ENCODE measurements around the gene B3GNT7.
"Not testable (repeated sequence)": the region's sequence is repeated elsewhere in the genome, so short reads cannot be mapped to it uniquely, and the experiment has no call there.

The B3GNT7 gene

DNA sequence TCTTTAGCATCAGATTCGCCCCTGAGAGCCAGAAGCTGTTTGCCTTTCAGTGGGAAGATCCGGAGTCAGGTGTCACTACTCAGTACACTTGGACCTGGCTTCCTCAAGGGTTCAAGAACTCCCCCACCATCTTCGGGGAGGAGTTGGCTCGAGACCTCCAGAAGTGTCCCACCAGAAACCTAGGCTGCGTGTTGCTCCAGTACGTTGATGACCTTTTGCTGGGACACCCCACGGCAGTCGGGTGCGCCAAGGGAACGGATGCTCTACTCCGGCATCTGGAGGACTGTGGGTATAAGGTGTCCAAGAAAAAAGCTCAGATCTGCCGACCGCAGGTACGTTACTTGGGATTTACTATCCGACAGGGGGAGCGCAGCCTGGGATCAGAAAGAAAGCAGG lies 8.7 kb downstream of the B3GNT7 start:
- not testable (repeated sequence) for DNase-seq

DNA sequence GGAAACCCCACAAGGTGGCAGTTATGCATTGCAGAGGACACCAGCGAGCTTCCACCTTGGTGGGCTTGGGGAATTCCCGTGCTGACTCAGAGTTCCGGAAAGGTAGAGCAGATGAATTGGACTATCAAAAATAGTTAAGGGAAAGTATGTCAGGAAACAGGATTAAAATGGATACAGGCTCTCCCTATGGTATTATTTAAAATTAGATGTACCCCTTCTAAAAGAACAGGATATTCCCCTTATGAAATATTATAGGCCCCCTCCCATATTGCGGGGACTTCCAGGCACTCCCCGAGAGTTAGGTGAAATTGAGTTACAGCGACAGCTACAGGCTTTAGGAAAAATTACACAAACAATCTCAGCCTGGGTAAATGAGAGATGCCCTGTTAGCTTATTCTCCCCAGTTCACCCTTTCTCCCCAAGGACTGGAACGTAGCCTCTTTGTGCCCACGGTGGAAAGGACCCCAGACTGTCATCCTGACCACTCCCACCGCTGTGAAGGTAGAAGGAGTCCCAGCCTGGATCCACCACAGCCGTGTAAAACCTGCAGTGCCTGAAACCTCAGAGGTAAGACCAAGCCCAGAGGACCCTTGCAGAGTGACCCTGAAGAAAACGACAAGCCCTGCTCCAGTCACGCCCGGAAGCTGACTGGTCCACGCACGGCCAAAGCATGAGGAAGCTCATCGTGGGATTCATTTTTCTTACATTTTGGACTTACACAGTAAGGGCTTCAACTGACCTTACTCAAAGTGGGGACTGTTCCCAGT lies 10.3 kb downstream of the B3GNT7 start:
- not testable (repeated sequence) for DNase-seq

DNA sequence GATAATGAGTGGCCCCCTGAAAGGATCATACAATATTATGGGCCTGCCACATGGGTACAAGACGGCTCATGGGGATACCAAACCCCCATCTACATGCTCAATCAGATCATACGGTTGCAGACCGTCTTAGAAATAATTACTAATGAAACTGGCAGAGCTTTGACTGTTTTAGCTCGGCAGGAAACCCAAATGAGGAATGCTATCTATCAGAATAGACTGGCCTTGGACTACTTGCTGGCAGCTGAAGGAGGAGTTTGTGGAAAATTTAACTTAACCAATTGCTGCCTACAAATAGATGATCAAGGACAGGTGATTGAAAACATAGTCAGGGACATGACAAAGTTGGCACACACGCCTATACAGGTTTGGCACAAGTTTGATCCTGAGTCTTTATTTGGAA lies 12.2 kb downstream of the B3GNT7 start:
- not testable (repeated sequence) for DNase-seq

DNA sequence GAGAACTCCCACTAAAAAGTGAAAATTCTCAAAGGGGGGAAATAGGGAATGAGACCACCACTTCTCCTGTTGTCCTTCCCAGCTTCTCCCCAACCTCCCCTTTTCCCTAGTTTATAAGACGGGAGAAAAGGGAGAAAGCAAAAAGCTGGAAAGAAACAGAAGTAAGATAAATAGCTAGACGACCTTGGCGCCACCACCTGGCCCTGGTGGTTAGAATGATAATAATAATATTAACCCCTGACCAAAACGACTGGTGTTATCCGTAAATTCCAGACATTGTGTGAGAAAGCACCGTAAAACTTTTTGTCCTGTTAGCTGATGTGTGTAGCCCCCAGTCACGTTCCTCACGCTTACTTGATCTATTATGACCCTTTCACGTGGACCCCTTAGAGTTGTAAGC lies 12.8 kb downstream of the B3GNT7 start:
- DNase-seq = not testable (repeated sequence)

DNA sequence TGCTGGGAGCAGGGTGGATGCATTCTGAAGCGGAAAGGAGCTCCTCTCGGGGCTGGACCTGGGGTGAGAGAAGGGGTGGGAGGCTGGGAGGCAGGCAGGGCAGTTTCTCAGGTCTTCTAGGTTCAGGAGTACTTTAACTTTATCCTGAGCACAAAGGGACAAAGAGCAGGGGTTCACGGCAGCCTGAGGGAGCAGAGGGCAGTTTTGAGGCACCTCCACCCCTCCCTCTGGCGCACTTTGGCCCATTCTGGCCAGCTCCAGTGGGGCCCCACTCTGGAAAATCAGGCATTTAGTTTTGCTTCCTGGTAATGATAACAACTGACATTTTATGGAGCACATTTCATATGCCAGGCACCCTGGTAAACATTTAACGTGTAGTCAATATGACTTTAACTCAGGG lies 14.3 kb downstream of the B3GNT7 start:
- DNase-seq = no peak

DNA sequence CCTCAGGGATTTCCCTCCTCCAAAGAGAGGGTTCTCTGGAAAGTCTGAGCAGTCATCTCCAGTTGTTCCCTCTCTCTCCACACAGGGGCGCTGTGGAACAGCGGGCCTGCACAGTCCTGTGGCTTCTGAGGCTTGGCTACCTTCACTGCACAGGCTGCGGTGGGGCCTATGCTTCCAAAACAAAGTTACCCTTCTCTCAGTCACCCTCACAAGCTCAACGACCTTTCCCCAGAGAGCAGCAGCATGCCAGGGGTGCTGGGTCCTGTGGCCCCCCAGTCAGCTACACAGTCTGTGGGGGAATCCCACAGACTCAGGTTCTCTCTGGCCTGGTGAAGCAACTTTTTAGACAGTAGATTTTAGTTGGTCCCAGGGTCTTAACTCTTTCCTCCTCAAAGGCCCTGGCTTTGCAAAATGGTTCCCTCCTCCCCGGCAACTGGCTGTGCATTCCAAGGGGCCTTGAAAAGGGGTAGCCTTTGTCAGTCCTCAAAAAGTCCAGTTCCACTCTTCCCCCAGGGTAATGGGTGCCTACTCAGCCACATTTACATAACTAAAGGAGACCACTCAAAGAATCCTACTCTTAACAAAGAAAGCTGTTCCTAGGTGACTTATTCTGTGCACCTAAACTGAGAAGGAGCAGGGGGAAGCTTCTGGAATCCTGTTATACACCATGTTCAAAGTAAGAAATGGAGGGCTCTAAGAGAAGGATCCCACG lies 14.9 kb downstream of the B3GNT7 start:
- no peak for DNase-seq

DNA sequence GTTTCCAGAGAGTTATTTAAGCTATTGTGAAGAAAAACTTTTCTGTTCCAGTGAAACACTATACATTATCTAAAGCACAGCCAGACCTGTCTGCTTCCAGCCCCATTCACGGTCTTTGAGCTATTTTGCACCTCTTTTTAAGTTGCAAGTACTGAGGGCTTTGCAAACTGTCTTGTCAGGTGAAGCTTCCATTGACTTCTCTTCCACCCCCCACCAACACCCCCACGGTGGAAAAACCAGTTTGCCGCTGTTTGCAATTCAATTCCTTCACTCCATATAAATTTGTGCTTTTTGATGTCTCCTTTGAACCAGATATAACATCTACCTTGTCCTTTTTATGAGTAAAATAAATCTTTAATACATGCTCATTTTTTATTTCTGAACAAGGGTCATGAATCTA lies 15.7 kb downstream of the B3GNT7 start:
- no peak for DNase-seq

DNA sequence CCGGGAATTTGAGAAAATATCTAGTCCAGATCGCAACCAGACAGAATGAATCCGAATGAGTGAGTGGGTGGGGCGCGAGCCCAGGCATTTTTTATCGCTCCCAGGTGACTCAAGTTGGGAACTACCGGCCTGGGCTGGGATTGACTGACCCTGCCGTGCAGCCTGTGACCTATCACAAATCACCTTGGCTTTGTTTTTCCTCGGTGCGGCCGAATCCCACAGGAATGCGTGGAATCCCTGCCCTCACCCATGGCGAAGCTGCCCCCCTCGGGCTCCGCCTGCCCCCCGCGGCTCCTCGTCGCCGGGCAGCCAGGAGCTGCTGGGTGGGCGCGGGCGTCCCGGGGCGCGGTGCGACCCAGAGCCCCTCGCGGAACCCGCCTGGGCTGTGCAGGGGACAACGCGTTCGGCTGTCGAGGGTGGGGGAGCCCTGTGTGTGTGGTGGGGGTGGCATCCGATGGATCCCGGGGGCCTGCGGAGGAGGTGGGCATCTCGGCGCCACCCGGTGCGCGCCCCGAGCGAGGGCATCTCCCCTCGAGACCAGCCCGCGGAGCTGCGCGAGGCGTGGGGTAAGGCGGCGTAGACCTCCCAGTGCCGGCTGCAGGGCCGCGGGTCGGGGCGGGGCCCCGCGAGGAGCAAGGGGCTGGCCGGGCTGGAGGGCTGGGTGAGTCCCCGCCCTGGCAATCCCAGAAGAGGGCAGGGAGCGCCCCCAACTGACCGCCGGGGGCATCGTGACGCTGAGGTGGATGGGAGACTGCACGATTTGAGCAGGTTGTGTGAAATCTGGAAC lies 16.5 kb downstream of the B3GNT7 start:
- DNase-seq = peak; percentile 64

DNA sequence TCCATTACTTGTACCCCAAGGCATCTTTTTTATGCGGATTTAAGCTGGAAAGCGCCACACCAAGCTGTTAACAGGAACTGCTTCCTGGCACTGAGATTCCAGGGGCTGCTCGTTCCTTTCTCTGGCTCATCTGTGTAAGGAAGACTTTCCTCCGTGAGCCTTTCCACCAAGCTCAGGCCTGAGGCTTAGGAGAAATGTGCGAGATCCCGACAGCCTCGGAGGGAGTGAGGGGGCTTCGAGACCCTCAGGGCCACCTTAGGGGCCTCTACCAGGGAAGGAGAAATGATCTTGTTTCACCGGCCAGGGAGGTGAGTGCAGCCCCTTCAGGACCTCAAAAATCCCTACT lies 17.1 kb downstream of the B3GNT7 start:
- DNase-seq = no peak

DNA sequence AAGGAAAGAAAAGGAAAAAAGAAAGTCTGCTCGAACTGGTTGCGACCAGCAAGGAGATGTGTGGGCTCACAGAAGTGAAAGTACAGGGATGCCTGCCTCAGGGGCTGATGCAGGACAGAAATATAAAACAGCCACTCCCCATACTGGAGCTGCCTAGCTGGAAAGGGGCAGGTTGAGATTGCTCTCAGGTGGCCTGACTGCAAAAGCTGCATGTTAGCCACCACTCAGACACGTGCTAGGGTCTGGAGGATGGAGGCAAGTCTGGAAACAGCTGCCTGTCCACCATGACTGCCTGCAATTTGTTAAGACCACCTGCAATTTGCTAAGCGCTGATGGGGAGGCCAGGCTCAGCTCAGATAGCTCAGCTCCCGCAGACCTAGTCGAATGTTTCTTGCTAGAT lies 17.9 kb downstream of the B3GNT7 start:
- DNase-seq = no peak

DNA sequence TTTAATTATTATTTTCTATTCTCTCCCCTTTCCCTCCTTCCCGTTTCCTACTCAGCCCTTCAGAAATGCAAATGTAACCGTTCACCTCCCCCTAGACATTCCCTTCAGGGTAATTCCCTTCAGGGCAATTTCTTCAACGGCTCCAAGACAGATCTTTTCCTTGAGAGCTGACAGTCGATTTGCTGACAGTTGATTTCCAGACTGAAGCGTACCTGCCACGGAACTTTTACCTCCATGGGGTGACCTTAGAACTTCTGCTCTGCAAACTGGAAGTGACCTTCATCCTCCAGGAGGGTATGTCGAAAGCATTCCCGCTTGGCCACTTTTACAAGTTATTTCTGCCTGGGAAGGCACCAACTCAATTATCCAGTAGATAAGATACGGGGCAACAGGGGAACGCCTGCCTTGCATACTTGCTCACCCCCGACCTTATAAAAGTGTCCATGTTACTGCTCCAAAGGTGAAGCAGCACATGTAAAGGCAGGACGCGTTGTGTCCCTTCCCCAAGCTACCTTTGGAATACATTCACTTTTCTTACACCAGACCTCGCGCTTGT lies 18.5 kb downstream of the B3GNT7 start:
- no peak for DNase-seq

DNA sequence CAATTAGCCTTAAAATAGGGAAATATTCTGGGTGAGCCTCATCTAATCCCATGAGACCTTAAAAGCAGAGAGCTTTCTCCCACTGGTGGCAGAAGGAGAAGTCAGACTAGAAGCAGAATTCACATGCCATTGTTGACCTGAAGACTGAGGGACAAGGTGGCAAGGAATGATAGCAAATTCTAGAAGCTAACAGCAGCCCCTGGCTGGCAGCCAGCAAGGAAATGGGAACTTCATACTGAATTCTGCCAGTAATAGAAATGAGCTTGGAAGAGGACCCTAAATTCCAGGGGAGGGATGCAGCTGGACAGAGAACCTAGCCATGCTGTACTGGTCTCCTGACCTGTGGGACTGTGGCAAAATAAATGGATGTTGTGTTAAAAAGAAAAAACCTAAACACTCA lies 19.5 kb downstream of the B3GNT7 start:
- no peak for DNase-seq

DNA sequence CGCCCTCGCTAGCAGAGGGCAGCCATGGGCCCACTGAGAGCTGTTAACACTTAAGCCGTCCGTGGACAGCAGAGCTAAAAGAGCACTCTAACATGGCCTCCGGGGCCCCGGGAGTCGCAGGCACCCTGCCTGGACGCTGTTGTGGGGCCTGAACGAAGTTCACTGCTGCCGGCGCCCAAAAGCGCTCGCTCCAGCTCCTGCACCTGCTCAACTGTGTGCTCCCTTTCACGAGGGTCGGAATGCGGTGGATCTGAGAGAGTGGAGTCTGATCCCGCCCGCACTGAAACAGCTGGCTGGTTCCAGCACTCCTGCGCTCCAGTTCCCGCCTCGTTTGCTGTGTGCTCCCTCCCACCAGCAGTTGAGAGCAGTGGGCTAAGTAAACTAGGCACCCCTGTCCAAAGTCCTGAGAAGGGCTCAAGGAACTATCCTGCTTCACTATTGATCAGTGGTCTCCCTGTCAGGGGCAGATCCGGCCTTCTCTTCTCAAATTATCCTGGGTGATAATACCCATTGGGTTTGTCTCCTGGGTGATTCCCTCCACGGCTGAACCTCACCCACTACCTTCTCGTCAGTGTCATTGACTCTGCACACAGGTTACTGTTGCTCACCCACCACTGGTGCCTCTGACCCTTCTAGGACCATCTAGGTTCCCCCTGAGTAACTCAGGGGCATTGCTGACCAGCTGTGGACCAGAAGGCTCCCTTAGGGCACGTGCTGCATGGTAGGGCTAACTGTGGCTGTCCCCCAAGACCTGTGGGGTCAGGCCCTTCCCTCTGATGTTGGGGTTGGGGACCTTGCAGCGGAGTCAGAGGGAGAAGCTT lies 23.5 kb downstream of the B3GNT7 start:
- no peak for DNase-seq

DNA sequence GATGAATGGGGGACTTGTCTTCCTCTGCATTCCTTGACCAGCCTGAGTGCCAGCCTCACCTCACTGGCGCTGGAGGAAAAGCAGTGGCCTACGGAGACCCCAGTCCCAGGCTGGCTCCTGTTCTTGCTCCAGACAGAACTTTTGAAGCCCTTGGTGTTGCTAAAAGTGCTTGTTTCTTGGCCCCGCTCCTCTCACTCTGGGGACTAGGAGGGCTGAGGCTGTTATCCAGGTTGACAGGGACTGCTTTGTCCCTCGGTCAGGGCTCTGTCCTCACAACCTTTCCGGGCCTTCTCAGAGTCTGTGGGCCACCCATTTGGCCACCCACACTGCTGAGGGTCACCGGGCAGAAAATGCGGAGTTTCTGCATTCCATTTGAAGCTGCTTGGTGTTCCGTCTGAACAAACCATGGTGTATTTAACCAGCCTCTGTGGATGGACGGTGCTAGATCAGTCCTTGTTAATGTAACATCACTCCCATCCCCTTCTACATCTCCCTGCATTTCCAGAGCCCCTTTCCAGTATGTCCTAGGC lies 25.6 kb downstream of the B3GNT7 start:
- no peak for DNase-seq

DNA sequence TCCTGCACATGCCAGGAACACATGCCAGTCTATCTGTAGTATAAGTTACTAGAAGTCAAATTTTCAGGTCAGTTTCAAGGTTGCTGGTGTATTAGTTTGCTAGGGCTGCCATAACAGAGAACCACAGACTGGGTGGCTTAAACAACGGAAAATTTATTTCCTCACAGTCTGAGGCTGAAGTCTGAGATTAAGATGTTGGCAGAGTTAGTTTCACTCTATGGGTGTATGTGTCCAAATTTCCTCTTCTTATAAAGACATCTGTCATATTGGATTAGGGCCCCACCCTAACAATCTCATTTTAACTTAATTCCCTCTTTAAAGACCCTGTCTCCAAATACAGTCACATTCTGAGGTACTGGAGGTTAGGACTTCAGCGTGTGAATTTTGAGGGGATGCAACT lies 26.5 kb downstream of the B3GNT7 start:
- DNase-seq = no peak

DNA sequence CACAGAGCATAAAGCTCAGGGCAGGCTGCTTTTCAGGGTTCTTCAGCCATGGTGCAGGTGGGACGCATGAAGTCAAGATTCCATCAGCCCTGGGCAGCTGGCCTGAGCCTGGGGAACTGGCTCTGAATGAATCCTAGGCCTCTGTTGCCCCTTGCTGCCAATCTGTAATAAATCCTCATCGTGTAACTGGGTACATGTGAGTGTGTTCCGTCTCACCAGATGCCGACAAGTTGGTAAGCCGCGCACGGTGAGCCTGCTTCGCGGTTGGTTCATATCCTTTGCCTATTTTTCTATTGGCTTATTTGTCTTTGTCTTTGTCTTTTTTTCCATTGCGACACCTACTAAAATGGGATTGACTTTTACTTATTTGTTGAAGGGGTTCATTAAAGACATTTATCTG lies 27.7 kb downstream of the B3GNT7 start:
- no peak for DNase-seq

DNA sequence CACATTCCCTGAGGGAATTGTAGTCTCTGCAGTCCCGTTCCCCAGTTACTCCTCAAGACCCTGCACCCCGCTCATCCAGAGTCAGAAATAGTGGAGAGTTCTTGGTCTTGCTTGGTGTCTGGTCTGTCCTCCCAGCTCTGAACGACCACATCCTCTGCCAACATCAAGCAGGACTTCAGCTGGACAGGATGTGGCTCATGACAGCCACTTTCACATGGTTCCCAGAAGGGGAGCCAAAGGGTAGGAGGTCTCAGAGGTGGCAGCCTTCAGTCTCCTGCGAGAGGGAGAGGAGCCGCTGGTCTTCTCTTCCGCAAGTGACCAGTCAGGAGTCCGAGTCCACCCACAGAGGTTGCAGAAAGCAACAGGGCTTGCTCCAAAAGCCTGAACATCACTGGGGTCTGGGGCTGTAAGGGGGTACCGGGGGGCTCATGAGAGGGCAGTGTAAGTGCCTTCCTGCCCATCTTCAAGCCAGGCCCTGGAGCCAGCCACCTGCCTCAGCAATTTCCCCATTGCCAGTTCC lies 29.8 kb downstream of the B3GNT7 start:
- no peak for DNase-seq

DNA sequence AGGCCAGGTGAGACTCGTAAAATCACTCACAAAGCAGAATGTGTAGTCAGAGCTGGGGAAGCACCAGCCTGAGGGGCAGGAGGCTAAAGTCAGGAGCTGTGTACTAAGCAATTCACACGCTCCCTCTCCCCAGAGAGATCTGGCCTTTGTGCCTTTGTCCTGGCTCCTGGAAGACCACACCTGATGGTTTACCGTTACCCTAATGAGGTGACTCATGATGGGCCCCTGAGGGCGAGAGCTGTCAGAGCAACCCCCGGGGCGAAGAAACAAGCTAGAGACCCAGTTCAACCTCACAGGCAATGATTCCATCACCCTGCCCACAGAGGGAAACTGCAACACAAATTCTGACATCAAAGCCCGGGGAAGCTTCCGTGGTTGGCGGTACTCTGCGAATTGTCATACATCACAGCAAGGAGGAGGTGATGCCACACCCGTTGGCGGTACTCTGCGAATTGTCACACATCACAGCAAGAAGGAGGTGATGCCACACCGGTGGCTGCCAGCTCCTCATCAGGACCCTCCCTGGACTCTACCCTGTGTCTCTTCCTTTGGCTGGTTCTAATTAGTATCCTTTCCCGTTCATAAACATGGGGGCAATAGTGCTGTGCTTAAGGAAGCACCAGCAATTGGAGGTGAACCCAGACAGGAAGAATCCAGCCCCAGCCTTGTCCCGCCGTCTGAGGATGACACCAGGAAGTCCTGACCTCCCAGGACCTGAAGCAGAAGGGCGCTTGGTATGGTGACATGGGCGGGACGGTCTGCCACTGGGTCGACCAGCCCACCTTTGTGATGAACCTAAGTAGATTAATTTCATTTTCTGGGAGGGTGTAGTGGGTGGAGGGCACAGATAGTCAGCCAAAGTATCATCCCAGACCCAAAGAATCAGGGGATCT lies 30.5 kb downstream of the B3GNT7 start:
- no peak for DNase-seq

DNA sequence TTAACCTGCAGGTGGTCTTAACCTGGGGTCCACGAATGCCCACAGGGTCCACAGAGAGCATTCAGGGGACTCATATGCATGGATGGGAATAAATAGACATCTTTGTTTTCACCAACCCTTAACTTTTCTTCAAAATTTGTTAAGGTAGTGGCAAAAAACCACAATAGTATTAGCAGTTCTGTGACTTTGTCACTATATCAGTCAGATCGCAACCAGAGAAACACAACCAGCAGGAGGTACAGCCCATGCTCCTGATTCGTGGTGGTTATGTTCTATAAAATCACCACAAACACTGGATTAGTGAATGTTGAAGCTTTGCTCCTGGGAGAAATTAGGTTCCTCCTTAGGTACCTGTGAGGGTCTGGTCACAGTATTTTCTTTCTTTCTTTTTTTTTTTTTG lies 31.6 kb downstream of the B3GNT7 start:
- DNase-seq = no peak

DNA sequence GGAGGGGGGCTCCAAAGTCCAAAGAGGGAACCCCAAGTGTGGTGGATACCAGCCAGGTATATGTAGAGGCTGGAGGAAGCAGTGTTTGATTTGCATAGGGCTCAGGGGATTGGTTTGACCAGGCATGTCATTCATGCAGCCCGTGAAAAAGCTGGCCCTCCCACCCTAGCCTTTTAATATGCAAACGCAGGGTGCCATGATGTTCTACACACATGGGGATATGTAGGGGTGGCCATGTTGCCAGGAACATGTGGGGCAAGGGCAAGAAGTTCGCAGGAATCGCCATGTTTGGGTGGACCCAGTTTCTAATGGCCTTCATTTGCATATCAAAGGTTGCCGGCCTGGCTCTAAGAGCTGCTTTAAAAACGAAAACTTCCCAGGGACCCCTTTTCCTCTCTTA lies 33.6 kb downstream of the B3GNT7 start:
- no peak for DNase-seq

DNA sequence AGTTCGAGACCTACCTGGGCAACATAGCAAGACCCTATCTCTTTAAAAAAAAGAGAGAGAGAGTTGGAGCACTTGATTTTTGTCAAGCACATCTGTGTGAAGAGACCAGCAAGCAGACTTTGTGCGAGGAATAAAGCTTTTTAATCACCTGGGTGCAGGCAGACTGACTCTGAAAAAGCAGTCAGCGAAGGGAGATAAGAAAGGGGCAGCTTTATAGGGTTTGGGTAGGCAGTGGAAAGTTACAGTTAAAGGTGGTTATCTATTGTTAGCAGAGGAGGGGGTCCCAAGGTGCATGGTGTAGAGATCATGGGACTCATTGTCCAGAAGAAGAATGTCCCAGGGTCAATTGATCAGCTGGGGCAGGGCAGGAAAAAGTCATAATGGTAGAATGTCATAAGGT lies 34.4 kb downstream of the B3GNT7 start:
- no peak for DNase-seq

Data from effector CD8-positive, alpha-beta T cell (primary cell).